HEK293T (cell line): ENCODE measurements around the gene TNXB.
"Not testable (repeated sequence)": the region's sequence is repeated elsewhere in the genome, so short reads cannot be mapped to it uniquely, and the experiment has no call there.

Experiments used
- CTCF ChIA-PET: fragments of 350-600 bp; formaldehyde crosslinking; extraction: SDS; loops from one replicate; lab custom pipeline; 2021; ENCODE audit warnings: antibody characterized with exemption, inconsistent platforms; lab: Yijun Ruan, JAX
- POLR2A ChIA-PET: fragments of 350-600 bp; formaldehyde crosslinking; extraction: SDS; loops from one replicate; lab custom pipeline; 2020; ENCODE audit warnings: antibody characterized with exemption, inconsistent platforms; lab: Yijun Ruan, JAX
- DNase-seq: peaks from one replicate; pipeline ENCODE4 v3.0.0; 2012; ENCODE audit warnings: mixed read lengths; ENCODE audit errors: extremely low spot score

The TNXB gene

DNA sequence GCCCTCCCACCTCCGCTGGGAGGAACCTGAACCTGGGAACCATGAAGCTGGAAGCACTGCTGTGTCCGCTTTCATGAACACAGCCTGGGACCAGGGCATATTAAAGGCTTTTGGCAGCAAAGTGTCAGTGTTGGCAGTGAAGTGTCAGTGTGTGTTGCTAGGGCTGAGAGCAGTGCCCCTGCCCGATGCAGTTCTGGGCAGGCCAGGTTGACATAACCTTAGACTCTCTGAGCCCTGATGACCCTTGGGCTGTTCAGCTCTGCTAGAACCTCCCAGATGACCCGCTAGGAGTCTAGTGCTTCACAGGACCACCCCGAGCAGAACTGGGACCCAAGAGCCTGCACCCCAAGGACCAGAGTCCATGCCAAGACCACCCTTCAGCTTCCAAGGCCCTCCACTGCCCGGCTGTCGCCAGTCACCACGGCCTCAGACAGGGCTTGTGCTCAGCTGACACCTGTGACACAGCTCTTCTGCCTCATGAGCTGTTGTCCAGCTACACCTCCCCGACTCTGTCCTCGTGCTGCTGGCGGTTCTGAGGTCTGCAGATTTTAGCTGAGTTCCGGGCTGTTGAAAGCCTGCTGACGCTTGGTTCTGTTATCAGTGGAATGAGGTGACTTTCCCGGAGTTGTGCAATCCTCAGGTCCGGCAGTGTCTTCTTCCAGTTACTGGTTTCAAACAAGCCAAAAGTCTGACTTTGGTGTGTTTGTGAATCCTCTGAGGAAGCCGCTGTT lies 73.7 kb downstream of the TNXB start:
- CTCF ChIA-PET, POLR2A ChIA-PET, DNase-seq: not testable (repeated sequence)

GRCh38 chr6:32029553-32029952 lies 79.6 kb downstream of the TNXB start:
- CTCF ChIA-PET, POLR2A ChIA-PET, DNase-seq: not testable (repeated sequence)

- DNase-seq, POLR2A ChIA-PET, CTCF ChIA-PET: not testable (repeated sequence)
Measured at GRCh38 chr6:32028631-32029030, 80.5 kb downstream of the TNXB start.

DNA sequence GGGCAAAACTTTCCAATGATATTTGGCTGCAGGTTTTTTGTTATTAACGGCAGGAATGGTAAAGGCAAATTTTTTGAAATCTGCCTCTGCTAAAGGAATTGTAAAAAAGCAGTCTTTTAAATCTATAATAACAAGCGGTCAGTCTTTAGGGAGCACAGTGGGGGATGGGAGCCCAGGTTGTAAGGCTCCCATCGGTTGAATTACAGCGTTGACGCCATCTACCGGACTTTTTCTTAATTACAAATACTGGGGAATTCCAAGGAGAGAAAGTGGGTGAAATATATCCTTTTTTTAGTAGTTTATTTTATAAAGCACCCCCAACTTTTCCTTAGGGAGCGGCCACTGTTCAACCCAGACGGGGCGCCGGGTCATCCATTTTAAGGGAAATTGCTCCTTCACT lies 87.0 kb downstream of the TNXB start:
- CTCF ChIA-PET, POLR2A ChIA-PET, DNase-seq: not testable (repeated sequence)

DNA sequence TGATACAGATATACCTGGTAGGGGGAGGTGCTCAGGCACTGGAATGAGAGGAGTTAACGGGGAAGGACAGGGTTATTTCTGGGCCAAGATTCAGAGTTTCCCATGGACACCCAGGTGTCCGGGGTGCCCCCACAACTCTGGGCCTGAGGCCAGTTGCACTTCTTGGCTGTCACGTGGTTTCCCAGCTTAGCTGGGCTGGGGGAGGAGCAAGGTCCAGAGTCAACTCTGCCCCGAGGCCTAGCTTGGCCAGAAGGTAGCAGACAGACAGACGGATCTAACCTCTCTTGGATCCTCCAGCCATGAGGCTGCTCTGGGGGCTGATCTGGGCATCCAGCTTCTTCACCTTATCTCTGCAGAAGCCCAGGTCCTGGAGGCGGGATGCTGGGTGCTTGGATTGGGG lies 94.6 kb downstream of the TNXB start, which contains the start of gene C4B:
C4B (plus strand) TSS at position 249 of the 400 bp plus-strand sequence; CDS start at position 300, 51 bp downstream.
- CTCF ChIA-PET, DNase-seq, POLR2A ChIA-PET: not testable (repeated sequence)

- CTCF ChIA-PET, POLR2A ChIA-PET, DNase-seq: not testable (repeated sequence)
Measured at GRCh38 chr6:32013738-32014137, 95.4 kb downstream of the TNXB start.

DNA sequence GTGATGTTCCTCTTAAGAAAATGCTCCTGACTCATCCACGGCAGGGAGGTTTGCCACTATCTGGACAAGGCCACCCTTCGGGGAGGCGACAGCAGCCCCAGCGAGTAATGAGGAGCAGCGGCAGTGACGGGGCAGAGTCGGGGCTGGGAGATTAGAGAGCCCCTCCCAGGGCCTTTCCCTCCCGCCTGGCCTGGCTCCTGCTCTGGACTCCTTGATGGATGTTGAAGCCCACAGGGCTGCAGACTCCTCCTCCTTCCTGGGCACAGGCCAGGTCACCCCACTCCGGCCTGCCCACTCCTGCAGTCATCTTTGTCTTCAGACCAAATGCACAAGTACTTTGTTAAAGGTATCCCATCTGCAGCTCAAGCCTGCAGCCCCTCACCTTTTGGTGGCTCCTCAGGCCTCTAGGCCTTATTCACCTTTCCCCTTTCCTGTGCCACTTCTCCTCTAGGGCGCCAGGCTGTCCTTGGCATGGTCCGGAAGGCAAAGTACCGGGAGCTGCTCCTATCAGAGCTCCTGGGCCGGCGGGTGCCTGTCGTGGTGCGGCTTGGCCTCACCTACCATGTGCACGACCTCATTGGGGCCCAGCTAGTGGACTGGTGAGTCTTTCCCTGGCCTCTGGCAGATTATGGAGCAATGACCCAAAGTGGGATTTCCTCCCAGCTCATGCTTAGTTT lies 96.1 kb downstream of the TNXB start:
- CTCF ChIA-PET, POLR2A ChIA-PET, DNase-seq: not testable (repeated sequence)

- CTCF ChIA-PET, DNase-seq, POLR2A ChIA-PET: not testable (repeated sequence)
Measured at GRCh38 chr6:32010856-32011530, 98.1 kb downstream of the TNXB start.

DNA sequence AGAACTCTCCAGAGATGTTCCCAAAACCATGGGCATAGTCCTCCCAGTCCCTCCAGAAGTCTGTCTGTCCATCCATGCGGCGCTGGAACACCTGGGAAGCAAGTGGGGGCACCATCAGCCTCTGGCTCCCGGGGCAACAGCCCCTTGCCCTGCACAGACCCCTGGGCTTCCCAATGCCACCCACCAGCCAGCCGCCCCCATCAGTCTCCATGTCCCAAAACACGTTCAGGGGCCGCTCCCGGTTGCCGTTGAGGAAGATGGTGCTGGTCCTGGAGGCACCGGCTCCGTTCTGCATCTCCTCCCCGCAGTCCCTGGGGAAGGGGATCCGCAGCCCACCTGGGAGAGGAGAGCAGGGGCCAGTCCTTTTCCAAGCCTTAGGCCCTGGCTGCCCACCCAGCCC lies 99.6 kb downstream of the TNXB start:
- CTCF ChIA-PET, DNase-seq, POLR2A ChIA-PET: not testable (repeated sequence)

DNA sequence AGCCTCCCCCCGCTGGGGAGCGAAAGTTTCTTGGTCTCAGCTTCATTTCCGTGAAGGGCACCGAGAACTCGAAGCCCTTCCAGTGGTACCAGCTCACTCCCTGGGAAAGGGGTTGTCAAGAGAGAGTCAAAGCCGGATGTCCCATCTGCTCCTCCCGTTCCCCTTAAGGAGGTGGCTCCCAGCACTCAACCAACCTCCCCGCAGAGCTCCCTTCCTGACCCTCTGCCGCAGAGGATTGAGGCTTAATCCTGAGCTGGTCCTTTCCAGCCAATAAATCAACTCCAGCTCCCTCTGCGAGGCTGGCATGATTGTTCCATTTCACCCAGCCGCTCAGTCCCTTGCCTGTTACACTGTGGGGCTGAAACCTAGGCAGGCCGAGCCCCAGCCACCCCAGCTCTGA lies 100.5 kb downstream of the TNXB start:
- CTCF ChIA-PET, POLR2A ChIA-PET, DNase-seq: not testable (repeated sequence)

DNA sequence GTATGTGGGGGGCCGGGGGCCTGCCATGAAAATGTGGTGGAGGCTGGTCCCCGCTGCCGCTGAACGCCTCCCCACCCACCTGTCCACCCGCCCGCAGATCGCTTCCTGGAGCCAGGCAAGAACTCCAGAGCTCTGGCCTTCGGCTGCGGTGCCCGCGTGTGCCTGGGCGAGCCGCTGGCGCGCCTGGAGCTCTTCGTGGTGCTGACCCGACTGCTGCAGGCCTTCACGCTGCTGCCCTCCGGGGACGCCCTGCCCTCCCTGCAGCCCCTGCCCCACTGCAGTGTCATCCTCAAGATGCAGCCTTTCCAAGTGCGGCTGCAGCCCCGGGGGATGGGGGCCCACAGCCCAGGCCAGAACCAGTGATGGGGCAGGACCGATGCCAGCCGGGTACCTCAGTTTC lies 101.1 kb downstream of the TNXB start:
- CTCF ChIA-PET, POLR2A ChIA-PET: not testable (repeated sequence)

DNA sequence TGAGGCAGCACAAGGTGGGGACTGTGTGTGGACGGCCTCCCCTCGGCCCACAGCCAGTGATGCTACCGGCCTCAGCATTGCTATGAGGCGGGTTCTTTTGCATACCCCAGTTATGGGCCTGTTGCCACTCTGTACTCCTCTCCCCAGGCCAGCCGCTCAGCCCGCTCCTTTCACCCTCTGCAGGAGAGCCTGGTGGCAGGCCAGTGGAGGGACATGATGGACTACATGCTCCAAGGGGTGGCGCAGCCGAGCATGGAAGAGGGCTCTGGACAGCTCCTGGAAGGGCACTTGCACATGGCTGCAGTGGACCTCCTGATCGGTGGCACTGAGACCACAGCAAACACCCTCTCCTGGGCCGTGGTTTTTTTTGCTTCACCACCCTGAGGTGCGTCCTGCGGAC lies 102.1 kb downstream of the TNXB start:
- DNase-seq, POLR2A ChIA-PET: not testable (repeated sequence)
- CTCF ChIA-PET, result interaction anchor here (0.6 kb wide), 1 partner anchor 136 kb away, joined by 8 read pairs; no protein-coding TSS in a partner anchor

More for the DNA sequence above, 101.1 kb downstream of the TNXB start:
- DNase-seq, result not testable (repeated sequence)

GRCh38 chr6:32005991-32006529 lies 103.1 kb downstream of the TNXB start:
- POLR2A ChIA-PET, DNase-seq: not testable (repeated sequence)
- CTCF ChIA-PET, result interaction anchor here (0.6 kb wide), 1 partner anchor 137 kb away, joined by 8 read pairs; no protein-coding TSS in a partner anchor

DNA sequence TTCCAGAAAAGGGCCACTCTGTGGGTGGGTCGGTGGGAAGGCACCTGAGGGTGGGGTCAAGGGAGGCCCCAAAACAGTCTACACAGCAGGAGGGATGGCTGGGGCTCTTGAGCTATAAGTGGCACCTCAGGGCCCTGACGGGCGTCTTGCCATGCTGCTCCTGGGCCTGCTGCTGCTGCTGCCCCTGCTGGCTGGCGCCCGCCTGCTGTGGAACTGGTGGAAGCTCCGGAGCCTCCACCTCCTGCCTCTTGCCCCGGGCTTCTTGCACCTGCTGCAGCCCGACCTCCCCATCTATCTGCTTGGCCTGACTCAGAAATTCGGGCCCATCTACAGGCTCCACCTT lies 103.6 kb downstream of the TNXB start:
- CTCF ChIA-PET, result interaction anchor here (1.1 kb wide), 1 partner anchor 53 kb away, joined by 3 read pairs; no protein-coding TSS in a partner anchor
- POLR2A ChIA-PET, DNase-seq: not testable (repeated sequence)

- DNase-seq, POLR2A ChIA-PET: not testable (repeated sequence)
- CTCF ChIA-PET, result interaction anchor here (1.1 kb wide), 1 partner anchor 52 kb away, joined by 3 read pairs; no protein-coding TSS in a partner anchor
Measured at GRCh38 chr6:32004864-32005537, 104.1 kb downstream of the TNXB start.

- CTCF ChIA-PET, result interaction anchor here (1.1 kb wide), 1 partner anchor 52 kb away, joined by 3 read pairs; no protein-coding TSS in a partner anchor
- DNase-seq, POLR2A ChIA-PET: not testable (repeated sequence)
Measured at GRCh38 chr6:32004393-32004792, 104.7 kb downstream of the TNXB start.

GRCh38 chr6:32003301-32003700 lies 105.8 kb downstream of the TNXB start:
- CTCF ChIA-PET, DNase-seq, POLR2A ChIA-PET: not testable (repeated sequence)
